GM21423 (cell line): ENCODE results near the gene SYN1.

Source experiments
- ATAC-seq: cut with Tn5 transposase; IDR thresholded peaks from one replicate; pipeline ENCODE4 v1.9.1; 2021; ENCODE audit warnings: mild to moderate bottlenecking, moderate library complexity; ENCODE audit not compliant: unreplicated experiment

Gene SYN1

GRCh38 chrX:47634871-47635575, 15.4 kb upstream of the SYN1 start:
- no peak for ATAC-seq

GRCh38 chrX:47633689-47634590, 14.3 kb upstream of the SYN1 start:
- no peak for ATAC-seq

- ATAC-seq = no peak
These were observed 13.0 kb upstream of the SYN1 start for GRCh38 chrX:47632666-47633065.

- ATAC-seq = no peak
These were observed 12.0 kb upstream of the SYN1 start for GRCh38 chrX:47631676-47632075.

GRCh38 chrX:47629419-47630200, 10.0 kb upstream of the SYN1 start, which contains the start of gene CFP:
CFP (minus strand) TSS chrX:47629930; CDS start chrX:47629844, 86 bp downstream.
- no peak for ATAC-seq

GRCh38 chrX:47628982-47629381, 9.3 kb upstream of the SYN1 start:
- ATAC-seq = no peak

GRCh38 chrX:47625365-47625764, 5.7 kb upstream of the SYN1 start:
- no peak for ATAC-seq

- no peak for ATAC-seq
These were observed 3.9 kb upstream of the SYN1 start for GRCh38 chrX:47623540-47624027.

- no peak for ATAC-seq
These were observed 2.2 kb upstream of the SYN1 start for GRCh38 chrX:47621851-47622250.

- no peak for ATAC-seq
These were observed 637 bp upstream of the SYN1 start for GRCh38 chrX:47620303-47620685.

- ATAC-seq = no peak
These were observed 653 bp downstream of the SYN1 start for GRCh38 chrX:47618923-47619485.

- ATAC-seq = no peak
These were observed 5.0 kb downstream of the SYN1 start for GRCh38 chrX:47614618-47615017.

- ATAC-seq = no peak
These were observed 6.6 kb downstream of the SYN1 start for GRCh38 chrX:47613082-47613481.

- no peak for ATAC-seq
These were observed 7.2 kb downstream of the SYN1 start for GRCh38 chrX:47612418-47612817.

- no peak for ATAC-seq
These were observed 7.7 kb downstream of the SYN1 start for GRCh38 chrX:47611926-47612325.

- no peak for ATAC-seq
These were observed 8.2 kb downstream of the SYN1 start for GRCh38 chrX:47611489-47611888.

GRCh38 chrX:47610511-47610910, 9.1 kb downstream of the SYN1 start:
- no peak for ATAC-seq

GRCh38 chrX:47608130-47608810, 11.4 kb downstream of the SYN1 start:
- ATAC-seq = no peak

GRCh38 chrX:47607091-47607490, 12.6 kb downstream of the SYN1 start:
- no peak for ATAC-seq

GRCh38 chrX:47605024-47605423, 14.6 kb downstream of the SYN1 start:
- no peak for ATAC-seq
